ENCODE data around the gene SLC7A14.

DNA sequence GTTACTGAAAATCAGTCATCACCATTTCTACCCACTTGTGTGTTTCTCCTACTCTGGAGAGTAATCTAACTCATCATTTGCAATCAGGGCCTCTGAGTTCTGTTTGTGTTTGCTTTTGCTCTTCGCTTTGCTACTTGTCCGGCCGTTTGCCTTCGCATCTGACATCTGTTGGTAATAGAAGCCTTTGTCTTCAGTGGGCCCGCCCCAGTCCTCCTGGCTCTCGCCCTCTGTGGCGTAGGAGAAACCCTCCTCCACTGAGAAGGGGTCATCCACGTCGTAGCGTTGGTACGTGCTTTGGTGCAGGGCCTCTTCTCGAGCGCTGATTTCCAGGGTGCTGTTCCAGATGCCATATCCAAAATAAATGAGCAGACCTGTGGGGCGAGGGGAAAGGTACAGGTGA, 118.9 kb downstream of the SLC7A14 start:
- TF ChIP-seq CSDC2 (CRISPR knock-in tag; IDR thresholded peaks at IDR 0.05): no peak
- TF ChIP-seq, protein P1, sequence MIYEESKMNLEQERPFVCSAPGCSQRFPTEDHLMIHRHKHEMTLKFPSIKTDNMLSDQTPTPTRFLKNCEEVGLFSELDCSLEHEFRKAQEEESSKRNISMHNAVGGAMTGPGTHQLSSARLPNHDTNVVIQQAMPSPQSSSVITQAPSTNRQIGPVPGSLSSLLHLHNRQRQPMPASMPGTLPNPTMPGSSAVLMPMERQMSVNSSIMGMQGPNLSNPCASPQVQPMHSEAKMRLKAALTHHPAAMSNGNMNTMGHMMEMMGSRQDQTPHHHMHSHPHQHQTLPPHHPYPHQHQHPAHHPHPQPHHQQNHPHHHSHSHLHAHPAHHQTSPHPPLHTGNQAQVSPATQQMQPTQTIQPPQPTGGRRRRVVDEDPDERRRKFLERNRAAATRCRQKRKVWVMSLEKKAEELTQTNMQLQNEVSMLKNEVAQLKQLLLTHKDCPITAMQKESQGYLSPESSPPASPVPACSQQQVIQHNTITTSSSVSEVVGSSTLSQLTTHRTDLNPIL (CRISPR knock-in tag; IDR thresholded peaks at IDR 0.05; ENCODE audit: low read depth): no peak
- TF ChIP-seq PPARA (CRISPR knock-in tag; IDR thresholded peaks at IDR 0.05; ENCODE audit: borderline replicate concordance): no peak
- no peak for TF ChIP-seq ZC3H10 (CRISPR knock-in tag; IDR thresholded peaks at IDR 0.05)
- TF ChIP-seq ZFP30 (CRISPR knock-in tag; IDR thresholded peaks at IDR 0.05): no peak
- TF ChIP-seq BACH2 (CRISPR knock-in tag; IDR thresholded peaks at IDR 0.05; ENCODE audit: borderline replicate concordance): no peak
- TF ChIP-seq, protein P2, sequence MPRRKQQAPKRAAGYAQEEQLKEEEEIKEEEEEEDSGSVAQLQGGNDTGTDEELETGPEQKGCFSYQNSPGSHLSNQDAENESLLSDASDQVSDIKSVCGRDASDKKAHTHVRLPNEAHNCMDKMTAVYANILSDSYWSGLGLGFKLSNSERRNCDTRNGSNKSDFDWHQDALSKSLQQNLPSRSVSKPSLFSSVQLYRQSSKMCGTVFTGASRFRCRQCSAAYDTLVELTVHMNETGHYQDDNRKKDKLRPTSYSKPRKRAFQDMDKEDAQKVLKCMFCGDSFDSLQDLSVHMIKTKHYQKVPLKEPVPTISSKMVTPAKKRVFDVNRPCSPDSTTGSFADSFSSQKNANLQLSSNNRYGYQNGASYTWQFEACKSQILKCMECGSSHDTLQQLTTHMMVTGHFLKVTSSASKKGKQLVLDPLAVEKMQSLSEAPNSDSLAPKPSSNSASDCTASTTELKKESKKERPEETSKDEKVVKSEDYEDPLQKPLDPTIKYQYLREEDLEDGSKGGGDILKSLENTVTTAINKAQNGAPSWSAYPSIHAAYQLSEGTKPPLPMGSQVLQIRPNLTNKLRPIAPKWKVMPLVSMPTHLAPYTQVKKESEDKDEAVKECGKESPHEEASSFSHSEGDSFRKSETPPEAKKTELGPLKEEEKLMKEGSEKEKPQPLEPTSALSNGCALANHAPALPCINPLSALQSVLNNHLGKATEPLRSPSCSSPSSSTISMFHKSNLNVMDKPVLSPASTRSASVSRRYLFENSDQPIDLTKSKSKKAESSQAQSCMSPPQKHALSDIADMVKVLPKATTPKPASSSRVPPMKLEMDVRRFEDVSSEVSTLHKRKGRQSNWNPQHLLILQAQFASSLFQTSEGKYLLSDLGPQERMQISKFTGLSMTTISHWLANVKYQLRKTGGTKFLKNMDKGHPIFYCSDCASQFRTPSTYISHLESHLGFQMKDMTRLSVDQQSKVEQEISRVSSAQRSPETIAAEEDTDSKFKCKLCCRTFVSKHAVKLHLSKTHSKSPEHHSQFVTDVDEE (CRISPR knock-in tag; IDR thresholded peaks at IDR 0.05): no peak

All from SK-N-SH treated with all-trans-retinoic acid at 6 μM for 48 hours (cell line).